GM21515 (cell line): ENCODE results near the gene FSTL4.

Source experiments
- ATAC-seq: cut with Tn5 transposase; IDR thresholded peaks from one replicate; pipeline ENCODE4 v1.9.1; 2021; ENCODE audit not compliant: unreplicated experiment

The FSTL4 gene

DNA sequence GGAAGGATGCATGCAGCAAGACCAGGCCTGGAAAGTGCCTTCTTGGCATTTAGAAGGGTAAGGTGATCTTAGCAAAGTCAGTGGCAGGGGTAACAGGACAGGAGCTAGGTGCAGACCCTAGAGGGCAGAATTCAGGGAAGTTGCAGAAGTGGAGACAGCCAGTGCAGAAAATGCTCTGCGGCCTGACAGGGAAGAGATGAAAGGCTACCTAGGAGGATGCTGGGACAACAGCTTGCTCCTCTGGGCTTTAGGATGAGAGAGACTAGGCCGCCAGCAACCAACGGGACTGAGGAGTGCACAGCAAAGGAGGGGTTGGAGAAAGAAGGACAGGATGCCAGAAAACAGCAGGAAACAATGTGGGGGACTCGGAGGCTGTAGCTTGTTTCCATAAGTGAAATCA, 219.9 kb downstream of the FSTL4 start:
- ATAC-seq: no peak

DNA sequence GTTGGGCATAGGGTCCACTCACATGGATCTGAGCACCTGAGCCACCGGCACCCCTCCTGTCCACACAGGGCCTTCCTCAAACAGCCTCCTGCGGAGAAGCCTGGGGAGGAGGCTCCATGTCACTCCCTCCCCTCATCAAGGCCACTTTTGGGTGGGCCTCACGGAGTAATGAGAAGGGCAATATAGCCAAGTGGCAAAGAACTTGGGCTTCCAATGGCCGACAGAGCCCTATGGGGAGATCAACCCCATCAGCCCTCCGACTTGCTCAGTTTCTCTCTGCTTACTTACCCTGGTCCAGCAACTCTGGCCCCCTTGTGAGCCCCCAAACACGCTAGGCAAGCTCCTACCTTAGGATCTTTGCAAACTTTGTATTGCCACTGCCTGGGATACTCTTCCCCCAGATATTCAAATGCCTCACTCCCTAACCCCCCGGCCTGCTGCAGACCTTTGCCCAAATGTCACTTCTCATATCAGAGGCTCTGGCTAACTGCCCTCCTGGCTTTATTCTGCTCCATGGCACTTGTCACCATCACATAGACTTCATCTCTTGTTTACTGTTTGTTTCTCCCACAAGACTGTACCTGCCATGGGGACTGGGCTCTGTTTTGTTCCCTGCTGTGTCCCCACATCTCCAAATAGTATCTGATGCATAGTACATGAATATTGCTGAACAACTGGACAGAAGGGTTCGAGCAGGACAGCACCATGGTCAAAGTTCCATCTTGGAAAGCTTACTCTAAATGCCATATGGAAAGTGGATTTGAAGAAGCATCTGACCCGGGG, 220.8 kb downstream of the FSTL4 start:
- no peak for ATAC-seq

DNA sequence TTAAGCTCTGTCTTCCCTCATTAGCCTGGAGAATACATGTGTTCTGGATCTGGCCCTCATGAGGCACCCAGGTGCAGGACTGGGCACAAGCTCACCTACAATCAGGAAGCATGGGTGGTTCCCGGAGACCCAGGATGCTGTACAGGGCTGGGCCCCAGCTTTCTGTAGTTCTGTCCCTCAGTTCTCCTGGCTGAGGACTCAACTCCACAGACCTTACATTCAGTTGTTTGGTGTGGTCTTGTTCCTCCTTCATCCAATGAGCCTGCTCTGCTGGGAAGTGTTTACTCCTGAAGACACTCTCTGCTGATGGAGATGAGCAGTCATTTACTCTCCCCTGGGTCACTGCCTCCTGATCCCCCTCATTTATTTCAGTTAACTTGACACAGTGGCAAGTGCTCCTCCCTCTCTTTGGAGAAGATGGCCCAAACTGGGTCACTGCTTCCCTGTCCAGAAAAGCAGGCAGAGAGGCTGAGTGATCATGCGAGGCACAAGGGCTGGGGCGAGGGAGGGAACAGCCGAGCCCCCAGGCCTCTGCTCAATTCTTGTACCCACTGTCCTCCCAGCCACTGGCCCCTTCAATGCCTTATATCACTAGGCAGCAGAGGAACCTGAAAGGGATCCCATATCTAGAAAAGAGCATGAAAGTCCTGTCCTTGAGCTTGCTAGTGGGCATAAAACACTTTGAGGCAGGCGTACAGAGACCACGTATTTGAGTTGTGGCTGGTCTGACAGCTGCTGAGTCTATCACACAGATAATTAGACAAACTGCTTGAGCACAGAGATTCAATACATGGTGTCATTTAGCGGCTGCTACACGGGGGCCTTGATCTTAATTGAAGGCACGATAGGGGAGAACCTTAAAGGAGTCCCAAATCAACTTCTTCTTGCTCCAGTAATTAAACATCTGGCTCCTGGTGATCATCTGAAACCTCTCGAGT, 221.7 kb downstream of the FSTL4 start:
- no peak for ATAC-seq

DNA sequence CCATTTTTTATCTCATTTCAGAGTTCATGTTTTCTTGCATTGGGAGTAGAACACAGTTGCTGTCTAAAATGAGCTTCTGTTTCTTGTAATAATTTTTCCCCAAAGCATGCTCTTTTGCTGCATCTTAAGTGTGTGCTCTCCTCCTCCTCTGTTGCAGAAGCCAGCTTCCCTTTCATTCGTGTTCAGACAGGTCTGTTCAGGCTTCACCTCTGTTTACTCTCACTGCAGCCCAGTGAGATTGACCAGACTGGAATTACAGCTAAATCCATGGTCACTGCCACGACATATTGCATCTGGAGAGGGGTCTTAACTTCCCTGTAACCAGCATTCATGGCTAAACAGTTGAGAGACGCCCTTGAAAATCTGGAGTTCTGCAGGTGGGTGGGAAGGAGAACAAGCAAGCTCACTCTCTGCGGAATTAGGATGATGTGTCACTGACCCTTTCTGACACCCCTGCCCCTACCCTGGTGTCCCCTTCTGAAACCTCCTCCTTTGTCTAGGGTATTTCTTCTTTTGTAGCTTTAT, 223.2 kb downstream of the FSTL4 start:
- ATAC-seq: no peak

DNA sequence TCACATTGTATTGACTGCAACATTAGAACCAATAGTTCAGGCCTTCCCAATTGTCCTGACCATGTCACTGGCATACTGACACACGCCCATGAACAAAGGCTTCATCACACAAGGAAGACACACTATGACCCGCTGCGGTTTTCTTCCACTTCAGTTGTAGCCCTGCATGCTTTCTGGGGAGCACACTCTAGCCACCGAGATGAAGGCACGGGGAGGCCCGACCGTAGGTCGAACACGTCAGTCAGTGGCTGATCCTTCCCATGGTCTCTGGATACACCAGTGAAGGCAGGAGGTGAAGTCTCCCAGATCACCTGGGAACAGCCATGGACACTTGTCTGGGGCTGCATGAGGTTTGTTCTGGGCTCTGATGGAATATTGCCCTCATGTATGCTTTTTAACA, 224.7 kb downstream of the FSTL4 start:
- no peak for ATAC-seq

DNA sequence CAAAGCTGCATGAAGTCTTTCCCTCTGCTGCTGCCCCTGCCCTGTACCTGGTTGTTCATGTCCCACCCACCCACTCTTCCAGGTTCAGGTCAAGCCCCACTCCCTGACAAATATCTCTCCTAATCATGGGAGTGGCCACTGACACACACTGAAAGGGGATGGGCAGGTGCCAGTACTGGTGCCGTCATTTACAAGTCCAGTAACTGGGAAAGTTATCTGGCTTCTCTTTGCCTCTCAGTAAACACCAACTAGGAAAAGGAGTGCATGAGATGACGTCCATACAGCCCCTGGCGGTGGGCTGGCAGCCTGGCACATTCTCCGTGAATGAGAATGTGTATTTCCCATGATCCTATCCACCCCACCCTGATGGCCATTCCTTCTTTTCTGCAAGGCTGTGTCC, 225.2 kb downstream of the FSTL4 start:
- ATAC-seq: no peak

DNA sequence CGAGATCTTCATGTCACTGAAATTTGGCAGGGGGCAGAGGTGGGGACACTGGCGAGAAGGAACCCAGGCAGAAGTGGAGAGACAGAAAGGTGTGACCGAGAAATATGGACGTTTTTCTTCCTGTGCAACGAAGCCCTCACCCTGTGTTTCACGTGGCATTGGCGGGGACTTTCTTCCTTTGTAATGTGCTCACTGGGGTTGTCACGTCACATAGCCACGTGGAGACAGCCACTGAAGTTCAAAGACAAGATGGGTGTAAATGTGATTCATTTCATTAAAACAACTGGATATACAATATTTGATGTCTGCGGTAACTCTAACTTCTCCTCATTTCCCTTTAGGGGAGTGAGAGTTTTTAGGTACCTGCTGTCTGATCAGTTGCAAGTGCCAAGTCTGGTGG, 225.7 kb downstream of the FSTL4 start:
- no peak for ATAC-seq

DNA sequence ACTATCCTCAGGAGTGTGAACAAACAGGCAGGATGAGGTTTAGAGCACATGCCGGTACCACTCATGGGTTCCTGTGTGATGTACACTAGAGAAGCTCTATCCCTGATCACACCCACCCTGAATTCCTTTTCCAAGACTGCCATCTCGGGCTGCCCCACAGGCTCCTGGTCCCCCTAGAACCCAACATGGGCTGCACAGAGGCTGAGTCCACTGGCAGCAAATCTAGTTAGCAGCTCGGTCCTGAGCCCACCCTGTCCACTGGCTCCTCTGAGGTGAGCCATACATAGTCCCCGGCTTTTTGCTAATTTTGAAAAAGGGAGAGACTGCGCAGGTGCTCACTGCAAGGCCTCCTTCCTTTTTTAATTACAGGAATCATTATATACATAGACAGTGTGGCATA, 227.0 kb downstream of the FSTL4 start:
- ATAC-seq: no peak

DNA sequence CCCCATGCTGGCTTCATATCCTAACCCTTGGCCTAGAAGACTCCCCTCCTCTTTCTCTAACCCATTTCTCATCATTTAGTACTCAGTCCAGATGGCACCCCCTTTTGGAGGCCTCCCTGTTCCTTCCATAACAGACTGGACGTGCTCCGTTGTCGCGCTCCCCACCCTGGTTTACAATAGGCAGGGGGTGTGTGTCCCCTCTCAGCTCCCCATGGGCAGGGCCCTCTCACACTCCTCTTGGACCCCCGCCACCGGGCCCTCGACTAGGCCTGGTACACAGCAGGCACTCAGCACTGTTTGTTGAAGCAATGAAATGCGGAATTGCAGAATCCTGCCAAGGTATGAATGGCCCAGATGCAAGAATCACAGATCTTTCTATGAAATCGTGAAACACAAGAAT, 227.4 kb downstream of the FSTL4 start:
- no peak for ATAC-seq

DNA sequence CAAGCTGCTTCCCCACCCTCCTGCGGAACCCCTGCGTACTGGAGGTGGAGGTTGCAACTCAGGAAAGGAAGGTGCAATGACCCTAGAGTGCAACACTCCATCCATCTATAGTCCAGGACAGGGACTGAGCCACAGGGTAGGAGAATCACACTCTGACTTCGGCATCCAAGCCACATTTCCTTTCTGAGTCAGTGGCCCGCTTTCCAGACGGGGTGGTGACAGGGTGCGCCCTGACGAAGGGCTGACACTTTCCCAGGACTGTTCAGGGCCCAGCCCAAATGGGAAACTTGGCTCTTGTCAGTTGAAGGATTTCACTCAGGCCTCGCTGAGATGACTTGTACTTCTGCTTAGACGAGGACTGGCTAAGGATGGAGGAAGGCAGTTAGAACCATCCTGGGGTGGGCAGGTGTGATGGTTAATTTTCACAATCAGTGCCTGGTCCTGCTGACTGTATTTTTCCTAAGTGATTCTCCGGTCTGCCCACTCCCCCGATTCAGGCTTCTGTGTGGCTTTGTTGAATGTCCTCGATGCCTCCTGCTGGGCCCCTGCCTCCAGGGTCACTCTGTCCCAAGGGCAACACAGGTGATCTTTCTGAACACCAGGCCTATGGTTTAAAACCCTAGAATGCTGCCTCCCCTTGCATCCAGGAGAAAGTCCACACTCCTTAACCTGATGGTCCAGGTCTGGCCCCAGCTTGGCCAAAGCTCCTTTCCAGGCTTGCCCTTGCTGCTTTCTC, 228.1 kb downstream of the FSTL4 start:
- ATAC-seq: no peak

DNA sequence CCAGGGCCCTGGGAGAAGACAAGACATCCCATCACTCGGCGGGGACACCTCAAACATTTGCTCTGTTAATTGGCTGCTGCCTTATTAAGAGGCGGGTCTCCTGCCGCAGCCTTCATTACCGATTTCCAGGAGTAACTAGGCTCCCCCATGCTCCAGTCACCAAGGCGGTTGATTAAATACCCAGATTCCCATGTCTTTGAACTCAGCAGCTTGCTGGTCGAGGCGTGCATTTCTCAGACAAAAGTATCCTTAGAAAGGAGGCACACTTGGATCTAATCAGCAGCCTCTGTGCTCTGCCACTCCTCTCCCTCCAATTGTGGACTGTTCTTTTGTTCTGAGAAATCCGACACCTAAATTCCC, 228.8 kb downstream of the FSTL4 start:
- no peak for ATAC-seq

DNA sequence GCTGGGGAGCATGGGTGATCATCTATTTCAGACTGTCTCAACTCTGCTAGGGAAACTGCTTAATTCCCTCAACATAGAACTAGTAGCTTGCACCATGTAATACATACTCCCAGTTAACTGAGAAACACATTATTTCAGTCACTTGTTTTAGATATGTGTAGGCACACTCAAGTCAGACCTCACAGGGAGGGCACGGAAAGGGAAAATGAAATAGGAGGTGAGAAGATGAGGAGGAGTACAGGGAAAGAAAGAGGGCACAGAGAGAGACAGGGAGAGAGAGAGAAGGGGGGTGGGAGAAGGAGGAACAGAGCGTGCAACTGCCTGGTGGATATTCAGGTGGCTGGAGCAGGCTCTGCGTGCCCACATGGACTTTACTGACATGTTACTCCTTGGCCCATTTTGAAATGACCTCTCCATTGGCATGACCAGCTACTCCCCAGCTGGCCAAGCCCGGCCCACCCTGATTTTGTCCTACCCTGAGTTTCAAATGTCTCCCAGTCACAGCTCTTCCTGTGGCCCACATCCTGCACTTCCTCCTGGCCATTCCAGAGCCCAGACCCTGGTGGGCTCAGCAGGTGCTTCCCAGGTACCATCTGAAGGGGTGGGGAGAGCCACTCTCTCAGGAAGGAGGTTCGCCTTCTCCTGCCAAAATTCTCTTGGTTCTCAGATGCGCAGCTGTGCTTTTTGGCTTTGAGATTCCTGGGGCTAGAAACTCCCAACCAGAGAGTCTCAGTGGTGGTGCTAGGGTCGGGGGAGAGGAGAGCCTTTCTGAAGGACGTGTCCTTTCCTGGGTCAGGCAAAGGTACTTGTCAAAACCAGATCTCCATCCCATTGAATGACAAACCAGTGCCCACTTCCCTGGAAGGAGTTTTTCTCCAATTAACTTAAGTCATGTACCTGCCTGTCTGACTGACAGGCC, 229.4 kb downstream of the FSTL4 start:
- no peak for ATAC-seq

DNA sequence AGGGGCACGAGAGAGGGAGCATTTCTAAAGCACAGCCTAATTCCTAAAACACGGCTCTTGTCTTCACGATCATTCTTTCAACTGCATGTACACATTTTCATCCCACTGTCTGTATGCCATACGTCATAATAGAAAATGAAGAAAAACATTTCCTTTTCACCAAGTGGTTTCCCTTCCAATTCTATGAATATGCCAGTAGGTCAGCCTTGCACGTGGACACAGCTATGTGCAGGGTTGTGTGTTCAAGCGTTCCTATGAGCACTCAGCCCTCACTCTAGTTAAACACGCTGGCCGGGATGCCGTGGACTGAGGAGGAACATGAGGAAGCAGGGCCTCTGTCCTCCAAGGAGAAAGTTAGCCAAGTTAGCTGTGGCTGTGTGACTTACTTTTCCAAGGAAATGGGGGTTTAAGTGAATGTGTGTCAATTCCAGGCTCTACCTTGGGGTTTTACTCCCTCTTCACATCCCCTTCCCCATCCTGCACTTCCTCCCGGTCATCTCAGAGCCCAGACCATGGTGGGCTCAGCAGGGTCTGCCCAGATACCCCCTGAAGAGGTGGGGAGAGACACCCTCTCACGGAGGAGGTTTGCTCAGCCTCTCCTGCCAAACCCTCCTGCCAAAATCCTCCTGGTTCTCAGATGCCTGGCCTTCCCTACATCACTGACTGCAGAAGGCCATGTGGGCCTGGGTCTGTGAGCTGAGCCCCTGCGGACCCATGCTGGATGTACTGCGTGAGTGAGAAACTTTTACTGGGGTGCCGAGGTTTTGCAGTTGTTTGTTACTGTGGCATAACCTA, 230.6 kb downstream of the FSTL4 start:
- no peak for ATAC-seq

DNA sequence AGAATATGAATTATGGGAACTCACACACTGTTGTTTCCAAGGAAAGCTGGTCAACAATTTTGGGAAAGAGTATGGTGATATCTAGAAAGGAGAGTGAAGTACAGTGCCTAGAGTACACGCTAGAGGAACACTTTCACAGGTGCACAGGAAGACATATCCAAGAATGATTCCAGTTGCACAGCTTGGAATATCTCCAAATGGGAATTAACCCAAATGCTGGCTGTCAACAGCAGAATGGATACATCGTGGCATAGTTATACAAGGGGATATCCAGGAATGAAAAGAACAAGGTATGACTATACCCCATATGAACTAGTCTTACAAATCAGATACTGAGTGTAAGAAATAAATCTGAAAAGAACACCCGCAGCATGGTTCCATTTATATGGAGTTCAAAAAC, 231.3 kb downstream of the FSTL4 start:
- no peak for ATAC-seq

DNA sequence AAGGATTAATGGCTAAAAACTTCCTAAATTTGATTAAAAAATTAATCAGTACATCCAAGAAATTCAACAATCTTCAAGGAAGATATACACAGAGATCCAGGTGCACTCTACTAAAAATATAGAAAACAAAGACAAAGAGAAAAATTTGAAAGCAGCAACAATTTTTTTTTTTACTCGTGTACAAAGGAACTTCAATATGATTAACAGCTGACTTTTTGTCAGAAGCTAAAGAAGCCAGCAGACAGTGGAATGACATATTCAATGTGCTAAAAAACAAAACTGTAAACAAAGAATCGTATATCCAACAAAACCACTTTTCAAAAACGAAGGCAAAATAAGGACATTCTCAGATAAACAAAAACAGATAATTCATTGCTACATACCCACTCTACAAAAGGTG, 234.6 kb downstream of the FSTL4 start:
- no peak for ATAC-seq

DNA sequence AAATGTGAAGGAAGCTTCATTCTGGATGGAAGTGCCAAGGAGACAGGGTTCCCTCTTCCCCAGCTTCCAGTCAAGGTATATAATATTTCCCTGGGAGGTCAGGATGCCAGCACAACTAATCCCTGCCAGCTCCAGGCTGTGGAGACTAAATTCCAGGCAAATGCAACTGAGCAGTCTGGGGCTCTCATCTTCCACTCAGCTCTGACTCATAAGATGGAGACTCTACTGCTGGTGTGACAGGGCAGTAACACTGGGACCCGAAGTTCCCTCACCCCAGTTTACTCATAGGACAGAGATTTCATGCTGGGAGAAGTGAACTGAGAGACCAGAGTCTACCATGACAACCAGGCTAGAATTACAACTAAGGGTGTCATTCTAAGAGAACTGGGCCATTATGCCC, 235.4 kb downstream of the FSTL4 start:
- ATAC-seq: no peak

DNA sequence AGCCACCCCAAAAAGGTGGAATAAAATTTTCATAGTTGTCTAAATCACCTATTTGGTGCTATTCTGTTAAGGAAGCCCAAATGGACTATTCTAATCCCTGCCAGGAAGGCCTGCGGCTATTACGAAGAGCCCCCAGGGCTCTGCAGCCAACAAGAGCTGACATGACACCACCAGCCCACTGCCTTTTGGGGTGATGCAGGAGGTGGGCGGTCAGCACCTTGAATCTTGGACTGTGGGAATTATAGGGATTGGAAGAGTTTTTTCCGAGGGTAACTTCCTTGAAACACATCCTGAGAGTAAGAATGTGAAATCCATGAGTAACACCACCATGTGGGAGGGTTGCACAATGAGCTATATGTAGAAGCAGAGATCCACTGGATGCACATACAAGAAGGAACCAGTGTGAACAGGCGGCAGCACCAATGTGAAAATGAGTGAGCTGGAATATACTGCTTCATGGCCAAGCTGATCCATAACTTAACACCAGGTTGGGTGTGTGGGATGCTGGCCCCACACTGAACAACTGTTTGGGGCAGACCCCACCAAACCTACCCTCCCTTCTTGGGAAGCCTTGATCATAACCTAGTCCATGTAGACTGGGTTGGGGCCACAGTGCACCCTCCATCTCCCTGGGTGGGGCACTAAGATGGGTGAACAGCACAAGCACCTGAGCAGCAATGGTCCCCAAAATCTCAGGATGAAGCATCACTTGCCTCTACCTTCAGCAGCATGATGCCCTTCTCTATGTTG, 239.0 kb downstream of the FSTL4 start:
- ATAC-seq: no peak

DNA sequence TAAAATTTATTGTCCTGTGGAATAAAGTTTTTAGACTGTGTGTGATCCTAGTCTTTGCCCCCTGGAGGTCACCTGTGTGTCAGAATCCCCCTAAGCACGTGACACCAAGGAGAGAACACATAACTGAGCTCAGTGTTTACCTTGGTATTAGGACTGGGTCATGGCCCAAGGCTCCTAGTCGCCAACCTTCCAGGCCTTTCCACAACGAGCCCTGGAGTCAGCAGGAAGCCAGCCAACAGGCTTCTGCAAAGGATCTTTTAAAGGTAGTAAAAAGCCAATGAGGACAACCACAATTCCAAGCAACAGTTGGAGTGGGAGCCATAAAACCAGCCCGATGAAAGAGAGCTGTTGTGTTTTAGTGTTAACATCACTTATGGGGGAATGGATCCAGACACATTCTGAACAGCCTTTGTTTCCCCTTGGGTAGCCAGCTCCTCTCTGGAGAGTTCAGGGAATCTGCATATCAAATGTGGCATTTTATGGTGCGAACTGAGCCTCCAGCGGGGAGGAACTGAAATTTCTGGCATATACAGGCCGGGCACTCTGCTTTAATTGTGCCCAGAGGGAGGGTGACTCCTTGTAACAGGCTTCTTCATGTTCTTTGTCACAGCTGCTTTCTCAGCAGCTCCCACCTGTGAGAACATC, 239.9 kb downstream of the FSTL4 start:
- ATAC-seq: no peak
